Large intestine (tissue), 3 donors: ENCODE measurements around the gene HDAC9. TPM values are rescaled to one million over a fixed set of nuclear protein-coding genes. Genes with fewer than 3 reads are reported as not detected.
"Not testable (repeated sequence)": the region's sequence is repeated elsewhere in the genome, so short reads cannot be mapped to it uniquely, and the experiment has no call there.

Source experiments
- DNase-seq, 2 donors: peaks; one replicate each; pipeline versions ENCODE4 v3.0.0 to v3.0.0-alpha.2; 2013
- H3K27ac ChIP-seq: one replicate; pipeline ENCODE4 v1.5.1; 2013; ENCODE audit warnings: low read length
- H3K27me3 ChIP-seq: 2 replicates; pipeline ENCODE4 v1.6.1; 2013; ENCODE audit warnings: low read length; ENCODE audit not compliant: control insufficient read depth, insufficient read depth
- H3K36me3 ChIP-seq: 2 replicates; pipeline ENCODE4 v1.6.1; 2013; ENCODE audit warnings: low read length; ENCODE audit not compliant: control insufficient read depth, insufficient read depth
- H3K4me1 ChIP-seq: one replicate; pipeline ENCODE4 v1.6.1; 2013; ENCODE audit warnings: low read length; ENCODE audit not compliant: control insufficient read depth, insufficient read depth
- H3K4me3 ChIP-seq: one replicate; pipeline ENCODE4 v1.5.1; 2013; ENCODE audit warnings: low read length
- H3K9me3 ChIP-seq: one replicate; pipeline ENCODE4 v1.6.1; 2013; ENCODE audit warnings: mild to moderate bottlenecking, low read depth, low read length, moderate library complexity; ENCODE audit not compliant: control insufficient read depth
- WGBS: methylation state at CpG from one replicate; pipeline ENCODE4 v1.1.5; 2013; ENCODE audit warnings: low lambda C conversion rate; ENCODE audit not compliant: insufficient coverage; 5-methylcytosine and 5-hydroxymethylcytosine counted together
- polyA plus RNA-seq: library from polyadenylated mRNA; unstranded; fragments of 120-200 nt; gene quantifications from one replicate; pipeline ENCODE4 v1.2.1, GENCODE V29; 2013

The HDAC9 gene
- polyA plus RNA-seq, 1 donor, result 6.2 TPM

GRCh38 chr7:18948521-18948920 is 453.0 kb downstream of the HDAC9 start:
- WGBS, result 100% methylated on average over 1 of the region's 1 CpG
- Histone ChIP-seq H3K27me3 (no peaks in the 10 kb centered on the region), H3K27ac (no peak overlapping the region), H3K4me1 (no peaks in the 10 kb centered on the region), H3K4me3 (no peak overlapping the region), H3K36me3 (no peaks in the 10 kb centered on the region), H3K9me3 (no peaks in the 10 kb centered on the region)
- no peak for DNase-seq

DNA sequence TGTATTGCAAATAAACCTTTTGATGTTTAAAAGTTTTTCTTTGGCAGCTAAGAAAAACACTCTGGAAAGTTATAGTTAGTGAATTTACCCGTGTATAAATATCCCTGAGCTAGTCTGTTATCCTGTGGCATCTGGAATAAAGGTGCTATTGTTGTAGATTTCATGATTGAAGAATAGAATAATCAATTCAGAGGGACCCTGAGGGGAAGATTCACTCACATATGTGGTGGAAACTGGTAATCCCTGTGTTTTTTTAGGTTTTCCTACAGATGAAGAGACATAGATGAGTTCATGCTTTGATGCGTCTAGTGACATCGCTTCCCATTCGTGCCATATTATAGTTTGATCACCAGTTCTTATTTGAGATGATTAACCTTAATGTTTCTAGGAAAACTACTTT is 457.3 kb downstream of the HDAC9 start:
- Histone ChIP-seq H3K4me1 (no peaks in the 10 kb centered on the region), H3K4me3 (no peak overlapping the region), H3K27me3 (no peaks in the 10 kb centered on the region), H3K27ac (no peak overlapping the region), H3K36me3 (no peaks in the 10 kb centered on the region), H3K9me3 (no peaks in the 10 kb centered on the region)
- 88% methylated on average over 4 of the region's 4 CpGs for WGBS
- DNase-seq, result no peak

DNA sequence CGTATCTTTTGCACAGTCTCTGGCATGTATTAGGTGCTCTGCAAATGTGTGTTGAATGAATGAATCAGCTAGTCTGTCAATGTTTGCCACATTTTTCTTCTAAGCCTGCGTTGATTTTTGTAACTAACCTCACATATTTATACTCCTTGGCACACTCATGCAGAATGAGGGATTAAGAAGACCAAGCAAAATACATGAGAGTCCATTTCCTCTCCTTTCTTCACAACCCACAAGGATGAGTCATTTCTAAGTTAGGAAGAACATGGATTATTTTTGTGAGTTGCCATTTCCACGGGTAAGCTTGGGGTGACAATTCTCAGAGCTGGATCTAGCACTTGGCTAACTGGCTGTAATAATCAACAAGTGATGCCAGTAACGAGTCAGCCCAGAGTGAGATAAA is 463.1 kb downstream of the HDAC9 start:
- Histone ChIP-seq H3K4me3 (no peak overlapping the region), H3K36me3 (no peaks in the 10 kb centered on the region), H3K9me3 (no peaks in the 10 kb centered on the region), H3K27ac (no peak overlapping the region), H3K4me1 (no peaks in the 10 kb centered on the region), H3K27me3 (no peaks in the 10 kb centered on the region)
- no peak for DNase-seq
- WGBS, result no CpG with 5 or more reads among the region's 4 CpGs

DNA sequence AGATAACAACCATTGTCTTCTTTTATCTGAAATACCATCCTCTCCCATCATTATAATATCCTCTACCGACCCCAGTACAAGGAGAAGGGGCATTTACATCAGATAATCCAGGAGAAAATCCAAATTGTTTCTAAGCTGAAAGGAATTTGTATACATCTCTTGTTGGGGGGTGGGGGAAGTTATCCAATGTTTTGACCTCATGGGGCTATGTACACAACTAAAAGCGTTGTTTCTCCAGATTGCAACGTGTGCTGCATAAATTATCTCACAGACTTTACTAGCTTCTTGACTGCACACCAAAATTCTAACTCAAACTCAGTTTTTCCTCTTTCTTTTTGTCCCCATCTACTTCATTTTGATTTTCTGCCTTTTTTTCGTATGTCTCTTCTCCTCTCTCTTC is 465.2 kb downstream of the HDAC9 start:
- no peak for DNase-seq
- no peaks in the 10 kb centered on the region for H3K4me1 ChIP-seq
- WGBS, result 52% methylated on average over 2 of the region's 4 CpGs
- H3K27me3 ChIP-seq, result no peaks in the 10 kb centered on the region
- H3K36me3 ChIP-seq, result no peaks in the 10 kb centered on the region
- H3K4me3 ChIP-seq, result no peak overlapping the region
- no peak overlapping the region for H3K27ac ChIP-seq
- no peaks in the 10 kb centered on the region for H3K9me3 ChIP-seq

GRCh38 chr7:18962031-18962430 is 466.5 kb downstream of the HDAC9 start:
- H3K4me3 ChIP-seq, result no peak overlapping the region
- no peak for DNase-seq
- H3K9me3 ChIP-seq, result no peaks in the 10 kb centered on the region
- no peaks in the 10 kb centered on the region for H3K36me3 ChIP-seq
- H3K27ac ChIP-seq, result no peak overlapping the region
- no peaks in the 10 kb centered on the region for H3K27me3 ChIP-seq
- WGBS, result 50% methylated on average over 1 of the region's 4 CpGs
- no peaks in the 10 kb centered on the region for H3K4me1 ChIP-seq

- H3K9me3 ChIP-seq, result no peaks in the 10 kb centered on the region
- no peak overlapping the region for H3K27ac ChIP-seq
- H3K36me3 ChIP-seq, result no peaks in the 10 kb centered on the region
- H3K4me3 ChIP-seq, result no peak overlapping the region
- DNase-seq, result no peak
- H3K27me3 ChIP-seq, result no peaks in the 10 kb centered on the region
- no peaks in the 10 kb centered on the region for H3K4me1 ChIP-seq
- WGBS, result no CpG with 5 or more reads among the region's 3 CpGs
Observed at GRCh38 chr7:18965657-18966056, 470.1 kb downstream of the HDAC9 start.

GRCh38 chr7:18967755-18968154 is 472.2 kb downstream of the HDAC9 start:
- 92% methylated on average over 7 of the region's 16 CpGs for WGBS
- not testable (repeated sequence) for H3K27me3 ChIP-seq, H3K36me3 ChIP-seq, H3K4me1 ChIP-seq, H3K9me3 ChIP-seq, DNase-seq, H3K4me3 ChIP-seq, H3K27ac ChIP-seq

DNA sequence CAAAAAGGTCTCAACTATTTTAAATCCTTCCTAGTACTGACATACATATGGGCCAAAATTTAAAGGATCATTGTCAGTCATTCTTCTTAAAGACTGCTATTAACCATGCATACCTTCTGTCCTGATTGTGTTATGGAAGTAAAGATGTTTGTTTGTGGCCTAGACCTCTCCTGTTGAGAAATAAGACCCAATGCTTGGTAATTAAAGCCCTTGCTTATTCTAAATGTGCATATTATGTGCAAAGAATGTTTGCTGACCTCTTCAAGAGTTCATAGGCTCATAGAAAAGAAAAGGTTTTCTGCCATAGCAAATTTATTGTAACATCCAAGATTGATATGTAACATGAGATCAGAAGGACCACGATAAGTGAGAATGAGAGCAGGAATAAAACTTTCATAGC is 476.3 kb downstream of the HDAC9 start:
- no peak for DNase-seq
- Histone ChIP-seq H3K27me3 (no peaks in the 10 kb centered on the region), H3K27ac (no peak overlapping the region), H3K36me3 (no peaks in the 10 kb centered on the region), H3K4me1 (no peaks in the 10 kb centered on the region), H3K4me3 (no peak overlapping the region), H3K9me3 (no peaks in the 10 kb centered on the region)
- no CpG with 5 or more reads among the region's 1 CpG for WGBS

- H3K36me3 ChIP-seq, result no peaks in the 10 kb centered on the region
- no peak overlapping the region for H3K27ac ChIP-seq
- H3K9me3 ChIP-seq, result no peaks in the 10 kb centered on the region
- H3K4me3 ChIP-seq, result no peak overlapping the region
- H3K27me3 ChIP-seq, result no peaks in the 10 kb centered on the region
- DNase-seq, result no peak
- H3K4me1 ChIP-seq, result no peaks in the 10 kb centered on the region
- no CpG with 5 or more reads among the region's 1 CpG for WGBS
Observed at GRCh38 chr7:18974803-18975202, 479.3 kb downstream of the HDAC9 start.

DNA sequence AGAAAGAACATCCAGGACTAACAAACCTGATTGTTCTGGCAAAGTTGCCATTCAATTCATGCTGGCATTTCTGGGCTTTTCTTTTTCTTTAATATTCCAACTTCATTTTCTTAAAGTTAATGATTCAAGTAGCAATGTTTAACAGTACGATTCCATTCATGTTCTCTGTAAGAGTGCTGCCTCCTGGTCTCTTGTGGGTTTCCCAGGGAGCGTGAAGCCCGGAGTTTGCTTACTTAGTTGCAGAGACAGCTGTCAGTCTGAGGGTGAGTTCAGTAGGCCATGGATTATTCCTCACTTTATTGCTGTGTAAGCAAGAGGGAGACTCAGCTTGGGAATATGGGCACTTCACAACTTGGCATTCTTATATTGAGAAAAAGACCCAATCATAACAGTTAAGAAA is 479.7 kb downstream of the HDAC9 start:
- Histone ChIP-seq H3K9me3 (no peaks in the 10 kb centered on the region), H3K4me1 (no peaks in the 10 kb centered on the region), H3K27ac (no peak overlapping the region), H3K36me3 (no peaks in the 10 kb centered on the region), H3K4me3 (no peak overlapping the region), H3K27me3 (no peaks in the 10 kb centered on the region)
- no peak for DNase-seq
- no CpG with 5 or more reads among the region's 3 CpGs for WGBS

DNA sequence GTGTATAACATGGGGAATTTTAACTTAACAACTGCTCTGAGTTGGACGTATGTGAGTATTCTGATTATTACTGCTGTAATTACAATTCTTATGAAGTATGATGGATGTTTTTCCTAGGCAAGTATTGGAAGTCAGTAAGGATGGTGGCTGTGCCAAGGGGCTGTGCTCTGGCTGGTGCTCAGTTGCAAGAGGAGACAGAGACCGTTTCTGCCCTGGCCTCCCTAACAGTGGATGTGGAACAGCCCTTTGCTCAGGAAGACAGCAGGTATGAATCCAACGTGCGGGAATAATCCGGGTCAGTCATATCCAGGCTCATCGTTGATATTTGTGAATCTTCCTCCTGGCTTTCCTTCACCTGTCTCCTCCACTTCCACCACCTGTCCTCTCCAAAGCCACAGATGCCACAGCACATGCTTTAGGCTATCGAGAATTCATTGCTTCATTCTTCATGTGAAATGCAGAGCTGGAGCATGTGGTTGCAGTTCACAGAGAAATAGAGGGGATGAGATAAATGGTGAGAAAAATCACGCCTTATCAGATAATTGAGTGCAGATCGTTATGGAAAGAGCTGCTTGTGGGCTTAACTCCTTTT is 480.2 kb downstream of the HDAC9 start:
- Histone ChIP-seq H3K27ac (no peak overlapping the region), H3K9me3 (no peaks in the 10 kb centered on the region), H3K4me1 (no peaks in the 10 kb centered on the region), H3K27me3 (no peaks in the 10 kb centered on the region), H3K36me3 (no peaks in the 10 kb centered on the region), H3K4me3 (no peak overlapping the region)
- no peak for DNase-seq
- WGBS, result 91% methylated on average over 4 of the region's 9 CpGs
